Stimulated activated CD8-positive, alpha-beta memory T cell treated with anti-CD3 and anti-CD28 coated beads, Interleukin-12 subunit alpha, Interleukin-12 subunit beta, amount 100 ng/mL, for 4 hours (primary cell): ENCODE results near the gene DTNA.

Experiments
- DNase-seq: peaks from one replicate; pipeline ENCODE4 v3.0.0-alpha.2; 2020; ENCODE audit warnings: low read depth

The DTNA gene

GRCh38 chr18:34807106-34807796, 97.2 kb downstream of the DTNA start:
- no peak for DNase-seq

GRCh38 chr18:34808389-34808788, 98.3 kb downstream of the DTNA start:
- no peak for DNase-seq

DNA sequence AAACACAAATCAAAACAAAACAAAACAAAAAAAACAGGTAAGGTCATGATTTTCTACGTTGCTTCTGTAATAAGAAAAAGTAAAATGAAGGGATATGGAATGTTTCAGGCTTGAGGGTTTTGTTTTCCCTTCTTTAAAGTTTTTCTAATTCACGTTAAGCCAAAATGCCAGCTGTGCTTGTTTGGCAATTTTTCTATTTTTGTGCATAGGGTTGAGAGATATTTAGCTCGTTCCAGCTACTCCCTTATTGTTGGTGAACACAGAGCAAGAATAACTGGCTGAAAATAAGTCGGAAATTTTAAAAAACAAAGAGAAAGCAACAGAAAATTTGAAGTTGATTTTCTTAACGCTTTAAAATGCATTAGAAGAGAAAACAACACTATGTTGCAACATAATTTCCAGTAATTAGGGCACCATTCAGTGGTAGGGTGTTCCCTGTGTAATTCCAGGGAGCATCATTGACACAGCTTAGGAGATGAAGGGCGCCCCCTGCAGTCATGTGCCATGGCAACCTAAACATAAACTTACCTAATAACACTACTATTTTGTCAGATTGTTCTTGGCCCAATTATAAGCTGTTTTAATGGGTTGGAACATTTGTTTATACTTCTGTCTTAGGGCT, 99.5 kb downstream of the DTNA start:
- no peak for DNase-seq

DNA sequence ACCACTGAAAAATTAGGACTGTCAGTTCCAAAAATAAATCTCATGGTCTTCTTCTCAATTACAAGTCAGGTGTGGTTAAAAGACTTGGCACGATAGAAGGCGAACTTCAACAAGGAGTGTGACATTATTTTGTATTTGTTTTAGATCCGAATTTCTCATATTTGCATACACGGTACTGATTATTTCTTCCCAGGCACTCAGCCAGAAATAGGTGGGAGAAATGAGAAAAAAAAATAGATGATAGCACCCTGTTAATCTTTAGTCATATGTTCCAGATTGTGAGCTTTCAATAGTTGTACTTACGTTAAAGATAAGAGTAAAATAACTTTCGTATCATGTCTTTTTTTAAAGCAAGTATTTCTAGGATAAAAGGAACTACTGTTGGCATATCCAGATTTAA, 106.1 kb downstream of the DTNA start:
- no peak for DNase-seq

- DNase-seq: no peak
These were observed 107.5 kb downstream of the DTNA start for GRCh38 chr18:34817636-34818035.

DNA sequence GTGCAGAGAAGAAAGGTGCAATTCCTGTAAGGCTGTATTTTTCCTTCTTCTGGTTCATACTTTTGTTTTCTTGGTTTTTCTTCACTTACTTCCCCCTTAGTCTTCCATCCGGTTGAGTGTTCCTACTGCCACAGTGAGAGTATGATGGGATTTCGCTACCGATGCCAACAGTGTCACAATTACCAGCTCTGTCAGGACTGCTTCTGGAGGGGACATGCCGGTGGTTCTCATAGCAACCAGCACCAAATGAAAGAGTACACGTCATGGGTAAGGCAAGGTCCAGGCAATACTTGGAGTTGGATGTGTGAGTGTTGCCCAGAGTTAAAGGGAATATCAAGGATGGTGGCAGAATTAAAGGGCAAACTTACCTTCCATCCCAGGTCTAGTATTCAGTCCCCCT, 108.0 kb downstream of the DTNA start:
- no peak for DNase-seq

DNA sequence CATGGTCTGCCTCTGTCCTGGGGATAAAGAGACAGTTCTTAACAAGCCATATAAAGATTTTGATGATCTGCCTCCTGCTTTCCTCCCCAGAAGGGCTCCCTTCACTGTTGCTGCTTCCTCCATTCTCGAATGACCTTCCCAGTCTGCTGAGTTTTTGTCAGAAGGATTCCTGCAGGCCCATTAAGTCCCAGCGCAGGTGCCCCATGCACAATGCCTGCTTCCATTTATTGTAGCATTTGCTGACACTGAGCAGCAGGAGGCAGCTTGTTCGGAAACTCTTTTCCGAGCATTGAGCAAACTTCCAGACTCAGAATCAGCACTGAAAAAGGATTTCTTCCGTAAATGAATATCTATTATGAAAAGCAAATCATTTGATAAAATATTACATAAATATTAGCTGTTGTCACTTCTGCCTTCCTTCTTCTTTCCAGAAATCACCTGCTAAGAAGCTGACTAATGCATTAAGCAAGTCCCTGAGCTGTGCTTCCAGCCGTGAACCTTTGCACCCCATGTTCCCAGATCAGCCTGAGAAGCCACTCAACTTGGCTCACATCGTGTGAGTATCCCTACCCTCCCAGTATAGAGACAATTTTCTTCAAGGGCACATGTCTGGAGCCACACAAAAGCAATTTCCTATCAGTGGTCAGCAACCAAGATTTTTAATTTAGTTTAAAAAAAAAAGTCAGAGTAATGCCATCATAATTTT, 110.4 kb downstream of the DTNA start:
- no peak for DNase-seq

- DNase-seq: no peak
These were observed 111.6 kb downstream of the DTNA start for GRCh38 chr18:34821669-34822210.

DNA sequence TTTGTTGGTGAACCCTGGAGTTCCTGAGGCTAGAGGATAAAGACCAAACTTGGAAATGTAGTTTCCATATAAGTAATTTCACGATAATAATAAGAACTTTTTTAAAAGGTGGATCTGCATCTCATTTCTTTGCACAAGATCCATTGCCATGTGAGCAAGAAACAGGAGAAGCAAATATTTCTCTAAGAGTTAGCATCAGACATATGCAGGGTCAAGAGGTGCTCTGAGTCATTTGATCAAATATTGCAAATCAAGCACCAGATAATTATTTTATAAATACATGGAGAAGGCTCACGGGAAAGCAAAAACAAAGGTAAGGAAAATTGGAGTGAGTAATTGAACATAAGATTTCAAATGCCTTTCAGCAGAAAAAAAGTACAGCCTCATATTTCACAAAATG, 118.0 kb downstream of the DTNA start:
- no peak for DNase-seq

GRCh38 chr18:34834897-34835296, 124.8 kb downstream of the DTNA start:
- no peak for DNase-seq

DNA sequence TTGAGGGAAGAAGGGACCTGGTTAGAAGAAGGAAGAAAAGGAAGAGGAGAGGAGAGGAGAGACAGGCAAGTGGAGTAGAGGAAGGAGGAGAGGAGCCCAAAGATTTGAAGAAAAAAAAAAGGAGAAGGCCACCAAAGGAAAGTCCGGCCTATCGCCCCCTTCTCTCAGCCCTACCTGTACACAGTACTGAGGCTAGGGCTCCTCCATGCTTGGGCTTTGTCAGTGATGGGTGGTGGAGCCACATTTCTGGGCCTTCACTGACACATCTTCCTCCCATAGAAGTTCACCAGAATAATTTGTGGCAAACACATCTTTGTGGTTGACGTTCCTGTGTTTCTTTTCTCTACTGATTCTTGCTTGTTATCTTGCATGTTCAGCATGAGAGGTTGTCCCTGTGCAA, 125.4 kb downstream of the DTNA start:
- DNase-seq: no peak

- DNase-seq: no peak
These were observed 127.7 kb downstream of the DTNA start for GRCh38 chr18:34837769-34838272.

GRCh38 chr18:34838669-34839068, 128.6 kb downstream of the DTNA start:
- no peak for DNase-seq

DNA sequence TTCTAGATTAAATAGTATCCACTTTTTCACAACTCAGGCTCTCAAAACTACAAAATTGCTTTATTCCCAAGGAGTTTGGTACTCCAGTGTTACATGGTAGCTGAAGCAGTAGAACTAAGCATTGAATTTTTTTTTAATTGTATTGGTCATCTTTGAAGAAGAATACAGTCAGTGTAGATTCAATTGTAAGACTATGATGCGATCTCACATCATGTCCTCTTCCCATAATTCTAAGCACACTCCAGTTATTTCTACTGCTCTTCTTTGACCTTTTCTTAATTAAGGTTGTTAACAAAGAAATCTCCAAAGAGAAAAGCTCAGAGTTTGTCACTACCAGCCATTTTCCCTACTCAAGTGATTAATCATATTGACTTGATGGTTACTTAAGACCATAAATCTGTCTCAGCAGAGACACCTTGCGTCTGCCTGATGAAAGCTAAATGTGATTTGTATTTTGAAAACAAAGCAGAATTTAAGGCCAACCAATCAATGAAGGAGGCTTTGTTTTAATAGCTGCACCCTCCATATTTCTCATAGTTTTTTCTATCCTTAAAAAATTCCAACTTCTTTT, 130.2 kb downstream of the DTNA start:
- DNase-seq: no peak

DNA sequence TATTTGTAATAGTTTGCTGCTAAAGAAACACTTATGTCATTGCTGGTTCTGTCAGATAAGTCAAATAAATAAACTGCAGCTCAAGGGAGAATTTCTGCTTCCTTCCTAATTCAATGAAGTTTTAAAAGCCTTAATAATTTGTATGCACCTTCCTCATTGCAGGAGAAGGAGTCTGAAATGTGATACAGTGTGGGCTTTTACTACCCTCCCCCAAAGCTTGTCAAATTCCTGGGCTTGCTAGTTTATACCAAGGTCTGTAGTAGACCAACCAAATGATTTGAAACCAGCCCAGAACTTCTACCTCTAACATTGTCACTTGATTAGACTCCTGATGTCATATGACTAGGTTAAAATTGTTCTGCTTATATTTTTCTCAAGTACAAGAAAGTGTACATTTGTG, 131.8 kb downstream of the DTNA start:
- no peak for DNase-seq

GRCh38 chr18:34844072-34844471, 134.0 kb downstream of the DTNA start:
- no peak for DNase-seq

- no peak for DNase-seq
These were observed 134.8 kb downstream of the DTNA start for GRCh38 chr18:34844732-34845459.

DNA sequence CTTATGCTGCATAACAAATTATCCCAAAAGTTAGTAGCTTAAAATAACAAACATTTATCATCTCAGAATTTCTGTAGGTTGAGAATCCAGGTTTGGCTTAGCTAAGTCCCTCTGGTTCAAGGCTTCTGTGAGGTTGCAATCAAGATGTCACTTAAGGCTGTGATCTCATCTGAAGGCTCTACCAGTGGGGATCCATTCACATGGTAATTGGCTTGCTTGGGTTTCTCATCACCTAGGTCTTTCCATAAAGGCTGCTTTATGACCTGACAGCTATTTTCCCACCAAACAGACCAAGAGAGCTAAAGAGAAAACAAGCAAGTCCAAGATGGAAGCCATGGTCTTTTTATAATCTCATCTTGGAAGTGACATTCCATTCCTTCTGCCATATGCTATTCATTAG, 137.3 kb downstream of the DTNA start:
- DNase-seq: no peak

GRCh38 chr18:34848156-34848555, 138.1 kb downstream of the DTNA start:
- no peak for DNase-seq

GRCh38 chr18:34848695-34849094, 138.6 kb downstream of the DTNA start:
- DNase-seq: no peak

DNA sequence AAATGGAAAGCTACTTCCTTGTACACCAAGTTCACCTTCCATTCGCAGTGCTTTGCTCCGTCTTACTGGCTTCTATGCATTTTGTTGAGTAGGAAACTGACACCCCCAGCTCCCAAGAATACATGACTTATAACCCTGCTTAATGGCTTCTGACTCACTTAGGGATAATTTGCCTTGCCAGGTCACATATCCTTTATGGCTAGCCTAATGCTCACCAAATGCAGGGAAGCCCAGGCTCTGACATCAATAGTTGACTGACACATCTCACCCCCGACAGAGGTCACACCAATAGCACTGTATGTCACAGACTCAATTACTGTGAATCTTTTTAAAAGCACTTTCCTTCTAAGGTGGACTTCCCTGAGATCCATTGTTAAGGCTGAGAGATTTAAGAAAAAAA, 147.2 kb downstream of the DTNA start:
- DNase-seq: no peak

GRCh38 chr18:34858188-34858587, 148.1 kb downstream of the DTNA start:
- no peak for DNase-seq
